IPS DF 6.9 (cell line): ENCODE results near the gene FOXL1.

ENCODE experiments used
- DNase-seq: peaks from one replicate; pipeline ENCODE4 v3.0.0-alpha.2; 2013; ENCODE audit warnings: low read depth, low spot score
- H3K27ac ChIP-seq: one replicate; pipeline ENCODE4 v1.5.1; 2013; ENCODE audit warnings: low read length, control low read depth
- H3K27me3 ChIP-seq: 2 replicates; pipeline ENCODE4 v1.6.1; 2013; ENCODE audit warnings: mild to moderate bottlenecking, low read length; ENCODE audit not compliant: control insufficient read depth, insufficient read depth
- H3K36me3 ChIP-seq: 2 replicates; pipeline ENCODE4 v1.6.1; 2013; ENCODE audit warnings: low read length; ENCODE audit not compliant: control insufficient read depth, insufficient read depth
- H3K4me1 ChIP-seq: 2 replicates; pipeline ENCODE4 v1.6.1; 2013; ENCODE audit warnings: low read length; ENCODE audit not compliant: control insufficient read depth, insufficient read depth
- H3K4me3 ChIP-seq: 2 replicates; pipeline ENCODE4 v1.5.1; 2013; ENCODE audit warnings: mild to moderate bottlenecking, low read length
- H3K9me3 ChIP-seq: 2 replicates; pipeline ENCODE4 v1.6.1; 2013; ENCODE audit warnings: low read length, inconsistent platforms; ENCODE audit not compliant: control insufficient read depth, insufficient read depth
- WGBS: extraction: QIAGEN DNeasy Blood & Tissue Kit; methylation state at CpG from one replicate; pipeline ENCODE4 v1.1.7; 2013; ENCODE audit warnings: mixed read lengths, missing lambda C conversion rate; ENCODE audit not compliant: insufficient read length, insufficient coverage; 5-methylcytosine and 5-hydroxymethylcytosine counted together

Gene FOXL1

GRCh38 chr16:86536621-86537020 is 41.7 kb upstream of the FOXL1 start:
- H3K9me3 ChIP-seq, result no peaks in the 10 kb centered on the region
- no peaks in the 10 kb centered on the region for H3K4me1 ChIP-seq
- no peak for DNase-seq
- no peak overlapping the region for H3K27ac ChIP-seq
- H3K36me3 ChIP-seq, result peaks cover 7% of the 10 kb centered on the region
- no peak overlapping the region for H3K4me3 ChIP-seq
- no CpG with 5 or more reads among the region's 17 CpGs for WGBS
- H3K27me3 ChIP-seq, result no peaks in the 10 kb centered on the region

- Histone ChIP-seq H3K4me1 (no peaks in the 10 kb centered on the region), H3K9me3 (no peaks in the 10 kb centered on the region), H3K4me3 (no peak overlapping the region), H3K27me3 (no peaks in the 10 kb centered on the region), H3K27ac (no peak overlapping the region), H3K36me3 (peaks cover 7% of the 10 kb centered on the region)
- WGBS, result no CpG with 5 or more reads among the region's 4 CpGs
- DNase-seq, result no peak
Observed at GRCh38 chr16:86537486-86537885, 40.9 kb upstream of the FOXL1 start.

- no peak overlapping the region for H3K27ac ChIP-seq
- H3K27me3 ChIP-seq, result no peaks in the 10 kb centered on the region
- H3K9me3 ChIP-seq, result no peaks in the 10 kb centered on the region
- peaks cover 7% of the 10 kb centered on the region for H3K36me3 ChIP-seq
- no peak for DNase-seq
- no CpG with 5 or more reads among the region's 17 CpGs for WGBS
- H3K4me1 ChIP-seq, result no peaks in the 10 kb centered on the region
- H3K4me3 ChIP-seq, result no peak overlapping the region
Observed at GRCh38 chr16:86538196-86538780, 40.1 kb upstream of the FOXL1 start.

GRCh38 chr16:86540894-86541293 is 37.5 kb upstream of the FOXL1 start:
- no peaks in the 10 kb centered on the region for H3K27me3 ChIP-seq
- no peaks in the 10 kb centered on the region for H3K4me1 ChIP-seq
- no peak overlapping the region for H3K4me3 ChIP-seq
- no peak overlapping the region for H3K27ac ChIP-seq
- WGBS, result no CpG with 5 or more reads among the region's 6 CpGs
- peaks cover 7% of the 10 kb centered on the region for H3K36me3 ChIP-seq
- no peak for DNase-seq
- no peaks in the 10 kb centered on the region for H3K9me3 ChIP-seq

- no peak overlapping the region for H3K4me3 ChIP-seq
- no peaks in the 10 kb centered on the region for H3K4me1 ChIP-seq
- H3K27ac ChIP-seq, result no peak overlapping the region
- no peaks in the 10 kb centered on the region for H3K9me3 ChIP-seq
- WGBS, result no CpG with 5 or more reads among the region's 11 CpGs
- DNase-seq, result no peak
- peaks cover 7% of the 10 kb centered on the region for H3K36me3 ChIP-seq
- H3K27me3 ChIP-seq, result no peaks in the 10 kb centered on the region
Observed at GRCh38 chr16:86541560-86541959, 36.8 kb upstream of the FOXL1 start.

GRCh38 chr16:86542756-86543750 is 35.3 kb upstream of the FOXL1 start:
- no peaks in the 10 kb centered on the region for H3K27me3 ChIP-seq
- no CpG with 5 or more reads among the region's 21 CpGs for WGBS
- no peak overlapping the region for H3K4me3 ChIP-seq
- peaks cover 7% of the 10 kb centered on the region for H3K36me3 ChIP-seq
- DNase-seq, result no peak
- H3K4me1 ChIP-seq, result no peaks in the 10 kb centered on the region; the same call in 1 of the 2 replicates
- no peaks in the 10 kb centered on the region for H3K9me3 ChIP-seq
- H3K27ac ChIP-seq, result no peak overlapping the region

GRCh38 chr16:86545481-86545880 is 32.9 kb upstream of the FOXL1 start:
- no peak overlapping the region for H3K4me3 ChIP-seq
- no peaks in the 10 kb centered on the region; the same call in 1 of the 2 replicates for H3K4me1 ChIP-seq
- DNase-seq, result no peak
- WGBS, result no CpG with 5 or more reads among the region's 12 CpGs
- no peaks in the 10 kb centered on the region; the same call in 1 of the 2 replicates for H3K36me3 ChIP-seq
- H3K27me3 ChIP-seq, result no peaks in the 10 kb centered on the region
- no peak overlapping the region for H3K27ac ChIP-seq
- H3K9me3 ChIP-seq, result no peaks in the 10 kb centered on the region

GRCh38 chr16:86545954-86546637 is 32.3 kb upstream of the FOXL1 start:
- Histone ChIP-seq H3K4me1 (no peaks in the 10 kb centered on the region; the same call in 1 of the 2 replicates), H3K9me3 (no peaks in the 10 kb centered on the region), H3K36me3 (no peaks in the 10 kb centered on the region; the same call in 1 of the 2 replicates), H3K4me3 (no peak overlapping the region), H3K27ac (no peak overlapping the region), H3K27me3 (no peaks in the 10 kb centered on the region)
- no CpG with 5 or more reads among the region's 19 CpGs for WGBS
- no peak for DNase-seq

GRCh38 chr16:86546638-86547013 is 31.7 kb upstream of the FOXL1 start:
- Histone ChIP-seq H3K4me1 (no peaks in the 10 kb centered on the region; the same call in 1 of the 2 replicates), H3K36me3 (no peaks in the 10 kb centered on the region; the same call in 1 of the 2 replicates), H3K27ac (no peak overlapping the region), H3K27me3 (no peaks in the 10 kb centered on the region), H3K9me3 (no peaks in the 10 kb centered on the region), H3K4me3 (no peak overlapping the region)
- WGBS, result no CpG with 5 or more reads among the region's 8 CpGs
- DNase-seq, result no peak

GRCh38 chr16:86547286-86547685 is 31.1 kb upstream of the FOXL1 start:
- WGBS, result no CpG with 5 or more reads among the region's 11 CpGs
- no peak for DNase-seq
- Histone ChIP-seq H3K4me3 (no peak overlapping the region; the same call in 1 of the 2 replicates), H3K36me3 (no peaks in the 10 kb centered on the region; the same call in 1 of the 2 replicates), H3K4me1 (no peaks in the 10 kb centered on the region; the same call in 1 of the 2 replicates), H3K27me3 (no peaks in the 10 kb centered on the region), H3K27ac (no peak overlapping the region), H3K9me3 (no peaks in the 10 kb centered on the region)
